Measurements from ENCODE around the gene CNOT3.

Gene CNOT3

DNA sequence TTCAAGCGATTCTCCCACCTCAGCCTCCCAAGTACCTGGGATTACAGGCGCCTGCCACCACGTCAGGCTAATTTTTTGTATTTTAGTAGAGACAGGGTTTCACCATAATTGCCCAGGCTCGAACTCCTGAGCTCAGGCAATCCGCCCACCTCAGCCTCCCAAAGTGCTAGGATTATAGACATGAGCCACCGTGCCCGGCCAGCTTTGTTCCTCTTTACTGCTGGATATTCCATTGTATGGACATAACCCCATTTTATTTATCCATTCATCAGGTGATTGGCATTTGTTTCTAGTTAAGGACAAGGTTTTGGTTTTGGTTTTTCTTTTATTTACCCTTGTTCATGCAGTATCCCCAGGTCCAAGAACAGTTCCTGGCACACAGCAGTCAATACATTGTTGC lies 59.0 kb downstream of the CNOT3 start:
- DNase-seq (ENCODE audit: low read depth), result no peak
- no peak overlapping the region for H3K4me3 ChIP-seq (ENCODE audit: control insufficient read depth, low read depth, low read length)
- no peak for TF ChIP-seq CTCF (conservative IDR thresholded peaks at IDR 0.05; ENCODE audit: control insufficient read depth, insufficient read depth, low read depth, low read length)

DNA sequence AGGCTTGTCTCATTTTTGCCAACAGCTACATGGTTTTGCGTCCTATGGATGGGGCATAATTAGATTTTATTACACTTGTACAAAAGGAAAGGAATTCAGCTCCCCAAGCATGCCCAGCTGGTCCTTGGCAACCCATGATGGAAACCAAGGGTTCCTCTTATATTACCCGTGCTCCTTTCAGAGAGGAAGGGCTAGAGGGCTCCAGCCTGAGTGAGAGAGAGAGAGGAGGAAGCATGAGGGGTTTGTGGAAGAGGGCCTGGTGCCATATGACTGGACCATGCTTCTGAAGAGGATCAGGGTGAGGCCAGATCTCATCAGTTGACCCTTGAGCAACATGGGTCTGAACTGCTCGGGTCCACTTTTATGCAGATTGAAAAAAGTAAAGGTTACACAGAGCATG lies 59.6 kb downstream of the CNOT3 start:
- H3K4me3 ChIP-seq (ENCODE audit: control insufficient read depth, low read depth, low read length), result no peak overlapping the region
- no peak for TF ChIP-seq CTCF (conservative IDR thresholded peaks at IDR 0.05; ENCODE audit: control insufficient read depth, insufficient read depth, low read depth, low read length)
- no peak for DNase-seq (ENCODE audit: low read depth)

DNA sequence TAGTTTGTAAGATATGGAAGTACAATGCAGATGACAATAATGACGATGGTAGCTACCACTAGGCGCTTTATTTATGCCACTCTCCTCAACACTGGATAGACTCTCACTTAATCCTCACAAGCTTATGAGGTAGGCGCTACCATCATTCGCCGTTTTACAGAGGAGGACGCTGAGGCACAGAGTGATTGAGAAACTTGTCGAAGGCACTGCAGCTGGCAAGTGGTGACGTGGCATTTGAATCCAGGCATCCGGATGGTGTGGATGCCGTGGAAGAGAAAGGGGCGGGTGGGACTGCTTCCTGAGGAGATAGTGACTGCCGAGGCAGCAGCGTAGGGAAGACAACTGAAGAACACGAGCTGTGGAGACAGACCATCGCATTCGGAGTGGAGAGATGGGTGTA lies 61.8 kb downstream of the CNOT3 start:
- no peak for TF ChIP-seq CTCF (conservative IDR thresholded peaks at IDR 0.05; ENCODE audit: control insufficient read depth, insufficient read depth, low read depth, low read length)
- no peak overlapping the region for H3K4me3 ChIP-seq (ENCODE audit: control insufficient read depth, low read depth, low read length)
- DNase-seq (ENCODE audit: low read depth), result no peak

DNA sequence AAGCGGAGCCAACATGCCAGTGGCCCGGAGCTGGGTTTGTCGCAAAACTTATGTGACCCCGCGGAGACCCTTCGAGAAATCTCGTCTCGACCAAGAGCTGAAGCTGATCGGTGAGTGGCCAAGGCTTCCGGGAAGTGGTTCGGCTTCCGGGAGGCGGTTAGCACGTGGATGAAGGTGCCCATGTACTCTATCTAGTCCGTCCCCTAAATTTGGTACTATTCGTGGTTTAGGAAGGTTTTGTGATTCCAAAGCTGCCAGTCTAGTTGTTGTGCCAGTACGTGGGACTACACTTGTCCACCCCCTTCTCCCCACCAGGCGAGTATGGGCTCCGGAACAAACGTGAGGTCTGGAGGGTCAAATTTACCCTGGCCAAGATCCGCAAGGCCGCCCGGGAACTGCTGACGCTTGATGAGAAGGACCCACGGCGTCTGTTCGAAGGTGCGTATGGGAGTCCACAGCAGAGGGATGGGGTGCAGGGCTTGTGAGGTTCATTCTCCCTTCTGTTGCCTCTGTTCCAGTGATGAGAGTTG lies 63.7 kb downstream of the CNOT3 start:
- DNase-seq (ENCODE audit: low read depth), result no peak
- TF ChIP-seq CTCF (conservative IDR thresholded peaks at IDR 0.05; ENCODE audit: control insufficient read depth, insufficient read depth, low read depth, low read length), result no peak
- H3K4me3 ChIP-seq (ENCODE audit: control insufficient read depth, low read depth, low read length), result peak overlapping the region; percentile 97

GRCh38 chr19:54201980-54202379 lies 64.4 kb downstream of the CNOT3 start:
- no peak for DNase-seq (ENCODE audit: low read depth)
- H3K4me3 ChIP-seq (ENCODE audit: control insufficient read depth, low read depth, low read length), result peak overlapping the region; percentile 97
- TF ChIP-seq CTCF (conservative IDR thresholded peaks at IDR 0.05; ENCODE audit: control insufficient read depth, insufficient read depth, low read depth, low read length), result no peak

DNA sequence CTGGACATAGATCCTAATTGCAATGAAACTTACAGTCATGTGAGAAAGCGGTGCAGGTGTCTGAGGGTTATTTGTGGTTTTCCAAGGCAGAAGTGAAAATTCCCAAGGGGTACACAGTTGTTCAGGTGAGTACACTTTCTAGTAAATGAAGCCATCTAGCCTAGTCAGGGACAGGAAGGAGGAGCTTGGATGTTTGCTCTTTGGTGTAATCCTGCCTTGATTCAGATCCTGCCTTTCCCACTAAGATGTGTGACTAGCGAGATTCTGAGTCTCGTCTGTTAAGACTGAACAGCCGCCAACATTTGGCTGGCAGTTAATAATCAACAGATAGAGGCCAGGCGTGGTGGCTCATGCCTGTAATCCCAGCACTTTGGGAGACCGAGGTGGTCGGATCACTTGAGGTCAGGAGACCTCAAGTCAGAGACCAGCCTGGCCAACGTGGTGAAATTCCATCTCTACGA lies 65.6 kb downstream of the CNOT3 start:
- H3K4me3 ChIP-seq (ENCODE audit: control insufficient read depth, low read depth, low read length), result peak overlapping the region; percentile 97
- no peak for TF ChIP-seq CTCF (conservative IDR thresholded peaks at IDR 0.05; ENCODE audit: control insufficient read depth, insufficient read depth, low read depth, low read length)
- DNase-seq (ENCODE audit: low read depth), result peak; percentile 65
